IMR-90 (cell line): Measurements from ENCODE around the gene ADGRG7. TPM values are rescaled to one million over a fixed set of nuclear protein-coding genes. Genes with fewer than 3 reads are reported as not detected.

Source experiments
- ATAC-seq: fragments of 200-7000 bp; cut with Tn5 transposase; 2 replicates; pipeline ENCODE4 v1.9.1; 2020; ENCODE audit warnings: low read depth, mild to moderate bottlenecking, moderate library complexity
- BruUV-seq: library from RNA; stranded (reverse); fragments of 400-500 nt; replicated peaks from 2 replicates; lab custom pipeline; 2021; lab: Mats Ljungman, UMichigan
- CTCF ChIA-PET: fragments of 300-600 bp; formaldehyde crosslinking; extraction: SDS; loops from one replicate; lab custom pipeline; 2021; ENCODE audit warnings: antibody characterized with exemption; lab: Yijun Ruan, JAX
- POLR2A ChIA-PET: fragments of 300-600 bp; sonication (Branson Sonifier 250); formaldehyde crosslinking; loops from one replicate; lab custom pipeline; 2022; ENCODE audit warnings: antibody characterized with exemption; ENCODE audit not compliant: unreplicated experiment; lab: Charles Lee
- DNase-seq: peaks from one replicate; pipeline ENCODE4 v3.0.0; 2013
- H2AFZ ChIP-seq: replicated peaks from 2 replicates; pipeline ENCODE3; 2013; ENCODE audit warnings: low read length, mild to moderate bottlenecking; ENCODE audit not compliant: poor library complexity
- H2AK5ac ChIP-seq: 2 replicates; pipeline ENCODE4 v1.6.1; 2013; ENCODE audit warnings: low read depth, low read length, inconsistent platforms
- H2AK9ac ChIP-seq: replicated peaks from 2 replicates; pipeline ENCODE3; 2013; ENCODE audit warnings: mild to moderate bottlenecking, low read depth, low read length, moderate library complexity; ENCODE audit not compliant: poor library complexity
- H2BK120ac ChIP-seq: 2 replicates; pipeline ENCODE4 v1.6.1; 2013; ENCODE audit warnings: low read depth, low read length, inconsistent platforms
- H2BK15ac ChIP-seq: 3 replicates; pipeline ENCODE4 v1.6.1; 2013; ENCODE audit warnings: low read depth, low read length, inconsistent platforms
- H2BK20ac ChIP-seq: 2 replicates; pipeline ENCODE4 v1.6.1; 2013; ENCODE audit warnings: low read depth, mild to moderate bottlenecking, inconsistent platforms, low read length, moderate library complexity
- H2BK5ac ChIP-seq: 2 replicates; pipeline ENCODE4 v1.6.1; 2013; ENCODE audit warnings: mild to moderate bottlenecking, low read depth, low read length, inconsistent platforms; ENCODE audit not compliant: poor library complexity, severe bottlenecking
- H3K14ac ChIP-seq: replicated peaks from 2 replicates; pipeline ENCODE4 v1.6.1; 2013; ENCODE audit warnings: low read depth, low read length, inconsistent platforms
- H3K18ac ChIP-seq: 2 replicates; pipeline ENCODE4 v1.6.1; 2013; ENCODE audit warnings: low read depth, low read length, control low read depth
- H3K23ac ChIP-seq: 2 replicates; pipeline ENCODE4 v1.6.1; 2013; ENCODE audit warnings: low read depth, low read length, inconsistent platforms
- H3K27ac ChIP-seq: 2 replicates; pipeline ENCODE4 v1.5.1; 2013; ENCODE audit warnings: mild to moderate bottlenecking, control low read depth, low read length; ENCODE audit not compliant: insufficient read depth
- H3K27me3 ChIP-seq: 2 replicates; pipeline ENCODE4 v1.6.1; 2013; ENCODE audit warnings: low read length; ENCODE audit not compliant: control insufficient read depth, insufficient read depth
- H3K36me3 ChIP-seq: 2 replicates; pipeline ENCODE4 v1.6.1; 2013; ENCODE audit warnings: low read length, mixed read lengths; ENCODE audit not compliant: control insufficient read depth, insufficient read depth
- H3K4ac ChIP-seq: 2 replicates; pipeline ENCODE4 v1.6.1; 2013; ENCODE audit warnings: low read depth, low read length, inconsistent platforms
- H3K4me1 ChIP-seq: 2 replicates; pipeline ENCODE4 v1.6.1; 2013; ENCODE audit warnings: low read length, mixed read lengths; ENCODE audit not compliant: control insufficient read depth, insufficient read depth
- H3K4me2 ChIP-seq: 2 replicates; pipeline ENCODE4 v1.6.1; 2013; ENCODE audit warnings: low read depth, mild to moderate bottlenecking, control low read depth, low read length, moderate library complexity
- H3K4me3 ChIP-seq: 2 replicates; pipeline ENCODE4 v1.5.1; 2013; ENCODE audit warnings: low read depth, mild to moderate bottlenecking, control low read depth, low read length, moderate library complexity; ENCODE audit not compliant: insufficient read depth
- H3K56ac ChIP-seq: 2 replicates; pipeline ENCODE4 v1.6.1; 2013; ENCODE audit warnings: low read length, inconsistent platforms; ENCODE audit not compliant: insufficient read depth; ENCODE audit errors: extremely low read depth
- H3K79me1 ChIP-seq, 2 experiments: 2 replicates each; pipeline ENCODE4 v1.6.1; 2013; ENCODE audit warnings: low read length in 2 of 2, inconsistent platforms in 1 of 2, low read depth in 1 of 2
- H3K9ac ChIP-seq: 2 replicates; pipeline ENCODE4 v1.6.1; 2013; ENCODE audit warnings: low read depth, low read length, control low read depth
- H3K9me1 ChIP-seq: 2 replicates; pipeline ENCODE4 v1.6.1; 2013; ENCODE audit warnings: low read length, inconsistent platforms; ENCODE audit not compliant: insufficient read depth
- H3K9me3 ChIP-seq: 2 replicates; pipeline ENCODE4 v1.6.1; 2013; ENCODE audit warnings: low read length; ENCODE audit not compliant: control insufficient read depth, insufficient read depth
- H4K20me1 ChIP-seq: 2 replicates; pipeline ENCODE4 v1.6.1; 2013; ENCODE audit warnings: low read length, inconsistent platforms; ENCODE audit not compliant: insufficient read depth
- H4K5ac ChIP-seq: 2 replicates; pipeline ENCODE4 v1.6.1; 2013; ENCODE audit warnings: mild to moderate bottlenecking, low read depth, low read length, control low read depth
- H4K8ac ChIP-seq, 2 experiments: 2 replicates each; pipeline ENCODE4 v1.6.1; 2013; ENCODE audit warnings: low read depth in 2 of 2, low read length in 2 of 2, control low read depth in 1 of 2, inconsistent platforms in 1 of 2
- H4K91ac ChIP-seq: 2 replicates; pipeline ENCODE4 v1.6.1; 2013; ENCODE audit warnings: low read depth, low read length, inconsistent platforms; ENCODE audit not compliant: insufficient read depth
- CEBPB ChIP-seq: IDR thresholded peaks from 2 replicates; pipeline ENCODE4 v1.6.1; 2012; ENCODE audit warnings: low read depth, low read length, improper control_type of control experiment
- CTCF ChIP-seq: conservative IDR thresholded peaks from 2 replicates; pipeline ENCODE4 v1.5.1; 2012; ENCODE audit warnings: mild to moderate bottlenecking, low read depth, low read length, improper control_type of control experiment
- FOS ChIP-seq: fragments of 150-350 bp; IDR thresholded peaks from 2 replicates; pipeline ENCODE4 v1.6.1; 2016; ENCODE audit warnings: low read depth, low read length
- MAFK ChIP-seq: IDR thresholded peaks from 2 replicates; pipeline ENCODE4 v1.6.1; 2012; ENCODE audit warnings: low read depth, low read length, improper control_type of control experiment
- MAZ ChIP-seq: IDR thresholded peaks from 2 replicates; pipeline ENCODE4 v1.6.1; 2012; ENCODE audit warnings: low read depth, mild to moderate bottlenecking, low read length, improper control_type of control experiment, moderate library complexity, borderline replicate concordance
- RAD21 ChIP-seq: IDR thresholded peaks from 2 replicates; pipeline ENCODE4 v1.6.1; 2012; ENCODE audit warnings: low read length, improper control_type of control experiment
- SMC3 ChIP-seq: fragments of 150-350 bp; IDR thresholded peaks from 2 replicates; pipeline ENCODE4 v1.6.1; 2016; ENCODE audit warnings: low read depth, mild to moderate bottlenecking, antibody characterized with exemption, low read length, moderate library complexity
- WGBS, 2 experiments: methylation state at CpG; one replicate each; pipeline versions ENCODE4 v1.1.5 to v1.1.7; 2013; ENCODE audit warnings: missing lambda C conversion rate in 2 of 2; ENCODE audit not compliant: insufficient read length in 1 of 2; ENCODE audit errors: extremely low coverage in 2 of 2; 5-methylcytosine and 5-hydroxymethylcytosine counted together
- dilution Hi-C: fragments of 300-500 bp; cut with HindIII; formaldehyde crosslinking; loops from one replicate; pipeline ENCODE4 v1.14.3; 2018; ENCODE audit warnings: low sequenced_read_pairs; ENCODE audit not compliant: unreplicated experiment
- in situ Hi-C: fragments of 300-500 bp; cut with MboI; formaldehyde crosslinking; loops from 3 replicates; pipeline ENCODE4 v1.14.3; 2019; ENCODE audit warnings: low sequenced_read_pairs, inconsistent platforms, mixed read lengths
- intact Hi-C: fragments of 100-400 bp; cut with micrococcal nuclease; formaldehyde crosslinking; loops from 2 replicates; pipeline ENCODE4 v1.10.0; 2022
- polyA plus RNA-seq, 3 experiments: library from polyadenylated mRNA; depleted of rRNA; stranded (reverse); fragments of >200 nt; gene quantifications; 2 replicates each; pipeline ENCODE4 v1.2.3, GENCODE V29; 2012; ENCODE audit warnings: low replicate concordance in 1 of 3
- total RNA-seq: library from RNA; depleted of rRNA; stranded (reverse); fragments of >200 nt; gene quantifications from 2 replicates; pipeline ENCODE4 v1.2.3, GENCODE V29; 2012

The ADGRG7 gene
- total and polyA plus RNA-seq, 2 of the 4 experiments (the other 2 are of a cell fraction) = not detected

DNA sequence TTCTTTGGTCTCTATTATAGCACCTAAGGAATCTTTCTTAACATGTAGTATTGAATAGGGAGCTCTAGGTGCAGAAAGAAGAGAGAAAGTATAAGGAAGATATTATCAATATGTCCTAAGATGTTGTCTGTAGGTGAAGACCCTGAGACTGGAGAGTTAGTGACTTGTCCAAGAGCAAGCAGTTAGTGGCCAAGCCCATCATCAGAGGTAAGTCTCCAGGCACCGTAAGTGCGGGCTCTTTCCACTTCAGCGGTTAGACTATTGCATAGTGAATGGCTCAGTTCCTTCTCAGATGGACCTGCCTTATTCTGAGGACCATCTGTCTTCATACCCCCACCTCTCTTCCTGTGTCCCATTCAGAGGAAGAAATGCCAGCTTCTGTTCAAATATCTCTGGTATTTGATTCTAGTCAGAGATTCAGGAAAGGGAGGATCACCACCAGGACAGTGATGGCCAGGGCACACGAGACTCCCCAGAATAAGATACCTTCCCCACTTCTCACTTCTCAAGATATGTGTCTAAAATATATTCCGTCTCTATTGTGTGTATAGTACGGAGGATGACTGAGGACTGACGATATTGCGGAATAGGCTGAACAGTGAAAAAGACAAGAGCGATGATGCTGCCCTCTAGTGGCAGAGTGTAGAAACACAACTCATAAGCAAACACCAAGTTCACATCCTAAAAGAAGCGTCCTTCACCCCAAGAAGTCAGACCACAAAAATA lies 19.1 kb upstream of the ADGRG7 start:
- intact Hi-C loops = loop anchor here (1.0 to 10.0 kb wide), 5 partner anchors 98 to 757 kb away; partner anchors contain the start of gene TMEM45A
- Histone ChIP-seq H2BK120ac (peak overlapping the region; percentile 55; the same call in 1 of the 2 replicates), H3K4me2 (peak overlapping the region; percentile 78), H2BK5ac (no peak overlapping the region), H3K14ac (peak overlapping the region; percentile 57; the same call in 1 of the 2 replicates), H2AFZ (peak overlapping the region; percentile 90), H3K27ac (no peak overlapping the region), H3K4ac (peak overlapping the region; percentile 59; the same call in 1 of the 2 replicates), H4K20me1 (no peaks in the 10 kb centered on the region), H3K9ac (no peak overlapping the region), H3K56ac (no peak overlapping the region), H3K79me1 (no peaks in the 10 kb centered on the region), H2AK9ac (peak overlapping the region; percentile 22), H3K9me1 (no peaks in the 10 kb centered on the region), H4K8ac (peak overlapping the region in 1 of 2 experiments; percentile 51; a peak in 1 of 4 replicates), H2AK5ac (no peak overlapping the region), H3K23ac (peak overlapping the region; percentile 73; the same call in 1 of the 2 replicates), H3K4me3 (no peak overlapping the region; the same call in 1 of the 2 replicates), H2BK15ac (no peak overlapping the region), H3K4me1 (no peaks in the 10 kb centered on the region), H3K36me3 (no peaks in the 10 kb centered on the region), H3K9me3 (peaks cover 1% of the 10 kb centered on the region; the same call in 1 of the 2 replicates), H3K18ac (no peak overlapping the region), H3K27me3 (no peaks in the 10 kb centered on the region), H4K91ac (no peak overlapping the region), H2BK20ac (peak overlapping the region; percentile 74; the same call in 1 of the 2 replicates), H4K5ac (no peak overlapping the region)
- BruUV-seq = no TSS peak
- TF ChIP-seq SMC3 (peak; percentile 94), MAZ (no peak), RAD21 (peak; percentile 93), CTCF (peak; percentile 89), CEBPB (peak; percentile 96), MAFK (peak; percentile 30; the same call in 1 of the 2 replicates), FOS (no peak)
- ChIA-PET CTCF (interaction anchor here (1.1 to 3.0 kb wide), 5 partner anchors 100 to 134 kb away, joined by 4 to 23 read pairs (median 5); no protein-coding TSS in a partner anchor), POLR2A (no interaction called here)
- no CpG with 5 or more reads among the region's 10 CpGs for WGBS, 2 experiments
- in situ Hi-C loops = loop anchor here (5.0 to 10.0 kb wide), 3 partner anchors 128 to 755 kb away; no protein-coding TSS in a partner anchor
- dilution Hi-C loops = no loop called here
- ATAC-seq (peak; percentile 94), DNase-seq (peak; percentile 76)
